Measurements from ENCODE around the gene SPAG16. TPM values are rescaled to one million over a fixed set of nuclear protein-coding genes. Genes with fewer than 3 reads are reported as not detected.

The SPAG16 gene
- total and polyA plus RNA-seq, 2 of the 13 experiments (the other 11 are each of a cell fraction or from before 2014, with no cell fraction given), result 9.6 to 26.5 TPM

DNA sequence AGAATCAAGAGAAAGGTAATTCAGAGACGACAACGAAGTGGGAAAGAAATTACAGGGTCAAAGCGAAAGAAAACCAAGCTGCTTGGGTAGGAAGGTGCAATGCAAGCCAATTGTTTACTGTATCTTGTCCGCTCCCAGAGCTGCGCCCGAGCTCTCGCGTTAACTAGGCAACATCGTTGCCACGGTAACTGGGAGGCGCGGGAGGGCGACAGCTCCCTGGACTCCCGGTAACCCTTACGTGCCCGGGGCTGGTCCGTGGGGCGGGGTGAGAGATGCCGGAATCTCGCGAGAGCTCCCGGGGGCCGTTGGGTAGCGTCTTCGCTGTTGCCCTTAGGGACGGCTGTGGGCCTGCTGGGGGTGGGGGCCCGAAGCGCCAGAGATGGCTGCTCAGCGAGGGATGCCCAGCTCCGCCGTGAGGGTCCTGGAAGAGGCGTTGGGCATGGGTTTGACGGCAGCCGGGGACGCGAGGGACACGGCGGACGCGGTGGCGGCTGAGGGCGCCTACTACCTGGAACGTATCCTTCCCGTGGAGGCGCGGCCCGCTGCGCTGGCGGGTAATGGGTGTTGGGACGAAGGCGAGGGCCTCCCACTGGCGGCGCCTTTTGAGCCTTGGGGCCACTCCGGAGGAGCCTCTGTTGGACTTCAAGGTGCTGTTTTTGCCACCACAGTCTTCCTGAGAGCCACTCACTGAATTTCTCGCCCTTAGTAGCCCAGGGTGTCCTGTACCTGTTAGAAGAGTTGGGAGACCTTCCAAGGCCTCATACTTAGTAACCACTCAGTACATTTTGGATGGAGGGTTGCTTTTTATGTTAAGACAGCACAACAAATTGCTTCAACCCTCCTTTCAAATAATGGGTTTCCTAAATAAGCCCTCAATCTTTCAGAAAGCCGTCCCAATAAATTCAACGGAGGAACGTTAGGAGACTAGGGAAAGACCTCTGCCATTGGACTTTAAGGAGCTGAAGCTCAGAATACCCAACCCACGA lies at the start of gene SPAG16 (continued):
- TF ChIP-seq NPAS2 (CRISPR knock-in tag; IDR thresholded peaks at IDR 0.05; ENCODE audit: borderline replicate concordance) (no peak), ZNF563 (CRISPR knock-in tag; IDR thresholded peaks at IDR 0.05) (peak; percentile 83), SP1 (IDR thresholded peaks at IDR 0.05) (peak; percentile 94), SP1 (CRISPR knock-in tag; IDR thresholded peaks at IDR 0.05) (peak; percentile 88), KMT2B (CRISPR knock-in tag; IDR thresholded peaks at IDR 0.05) (peak; percentile 99), ZNF781 (CRISPR knock-in tag; IDR thresholded peaks at IDR 0.05; ENCODE audit: borderline replicate concordance, not compliant biosample characterization) (peak; percentile 82), ZMYM3 (CRISPR knock-in tag; IDR thresholded peaks at IDR 0.05) (peak; percentile 71; the same call in 1 of the 2 replicates), RNF2 (conservative IDR thresholded peaks at IDR 0.05; ENCODE audit: low read depth) (peak; percentile 75), ASH2L (IDR thresholded peaks at IDR 0.05; ENCODE audit: insufficient read length, low read depth, low read length) (peak; percentile 97), ONECUT2 (CRISPR knock-in tag; IDR thresholded peaks at IDR 0.05) (no peak), POLR2A (IDR thresholded peaks at IDR 0.05; ENCODE audit: insufficient read depth in 1 of 2, low read depth in 2 of 2, low read length in 2 of 2) (peak; percentile 82 to 89), BCL6 (CRISPR knock-in tag; IDR thresholded peaks at IDR 0.05) (peak; percentile 46), ZNF607 (CRISPR knock-in tag; IDR thresholded peaks at IDR 0.05; ENCODE audit: borderline replicate concordance) (peak; percentile 84; the same call in 1 of the 2 replicates), TSC22D2 (CRISPR knock-in tag; IDR thresholded peaks at IDR 0.05; ENCODE audit: borderline replicate concordance) (peak; percentile 94), PHF21A (CRISPR knock-in tag; IDR thresholded peaks at IDR 0.05) (no peak; the same call in 1 of the 2 replicates), FOSL2 (CRISPR knock-in tag; IDR thresholded peaks at IDR 0.05) (peak; percentile 4; the same call in 1 of the 2 replicates), RBM39 (IDR thresholded peaks at IDR 0.05; ENCODE audit: low read depth, low read length, poor library complexity, severe bottlenecking) (no peak), ZSCAN9 (CRISPR knock-in tag; IDR thresholded peaks at IDR 0.05; ENCODE audit: borderline replicate concordance) (peak; percentile 7; the same call in 1 of the 2 replicates), SOX5 (CRISPR knock-in tag; IDR thresholded peaks at IDR 0.05; ENCODE audit: borderline replicate concordance) (peak; percentile 64; the same call in 1 of the 2 replicates), ZNF7 (CRISPR knock-in tag; IDR thresholded peaks at IDR 0.05) (peak; percentile 24; the same call in 1 of the 2 replicates), ZFP90 (CRISPR knock-in tag; IDR thresholded peaks at IDR 0.05; ENCODE audit: borderline replicate concordance) (peak; percentile 93)
- TF ChIP-seq, protein P1, sequence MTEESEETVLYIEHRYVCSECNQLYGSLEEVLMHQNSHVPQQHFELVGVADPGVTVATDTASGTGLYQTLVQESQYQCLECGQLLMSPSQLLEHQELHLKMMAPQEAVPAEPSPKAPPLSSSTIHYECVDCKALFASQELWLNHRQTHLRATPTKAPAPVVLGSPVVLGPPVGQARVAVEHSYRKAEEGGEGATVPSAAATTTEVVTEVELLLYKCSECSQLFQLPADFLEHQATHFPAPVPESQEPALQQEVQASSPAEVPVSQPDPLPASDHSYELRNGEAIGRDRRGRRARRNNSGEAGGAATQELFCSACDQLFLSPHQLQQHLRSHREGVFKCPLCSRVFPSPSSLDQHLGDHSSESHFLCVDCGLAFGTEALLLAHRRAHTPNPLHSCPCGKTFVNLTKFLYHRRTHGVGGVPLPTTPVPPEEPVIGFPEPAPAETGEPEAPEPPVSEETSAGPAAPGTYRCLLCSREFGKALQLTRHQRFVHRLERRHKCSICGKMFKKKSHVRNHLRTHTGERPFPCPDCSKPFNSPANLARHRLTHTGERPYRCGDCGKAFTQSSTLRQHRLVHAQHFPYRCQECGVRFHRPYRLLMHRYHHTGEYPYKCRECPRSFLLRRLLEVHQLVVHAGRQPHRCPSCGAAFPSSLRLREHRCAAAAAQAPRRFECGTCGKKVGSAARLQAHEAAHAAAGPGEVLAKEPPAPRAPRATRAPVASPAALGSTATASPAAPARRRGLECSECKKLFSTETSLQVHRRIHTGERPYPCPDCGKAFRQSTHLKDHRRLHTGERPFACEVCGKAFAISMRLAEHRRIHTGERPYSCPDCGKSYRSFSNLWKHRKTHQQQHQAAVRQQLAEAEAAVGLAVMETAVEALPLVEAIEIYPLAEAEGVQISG (CRISPR knock-in tag; IDR thresholded peaks at IDR 0.05), result peak; percentile 89
- TF ChIP-seq, protein P2, sequence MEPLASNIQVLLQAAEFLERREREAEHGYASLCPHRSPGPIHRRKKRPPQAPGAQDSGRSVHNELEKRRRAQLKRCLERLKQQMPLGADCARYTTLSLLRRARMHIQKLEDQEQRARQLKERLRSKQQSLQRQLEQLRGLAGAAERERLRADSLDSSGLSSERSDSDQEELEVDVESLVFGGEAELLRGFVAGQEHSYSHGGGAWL (CRISPR knock-in tag; IDR thresholded peaks at IDR 0.05), result peak; percentile 93
- TF ChIP-seq, protein P3, sequence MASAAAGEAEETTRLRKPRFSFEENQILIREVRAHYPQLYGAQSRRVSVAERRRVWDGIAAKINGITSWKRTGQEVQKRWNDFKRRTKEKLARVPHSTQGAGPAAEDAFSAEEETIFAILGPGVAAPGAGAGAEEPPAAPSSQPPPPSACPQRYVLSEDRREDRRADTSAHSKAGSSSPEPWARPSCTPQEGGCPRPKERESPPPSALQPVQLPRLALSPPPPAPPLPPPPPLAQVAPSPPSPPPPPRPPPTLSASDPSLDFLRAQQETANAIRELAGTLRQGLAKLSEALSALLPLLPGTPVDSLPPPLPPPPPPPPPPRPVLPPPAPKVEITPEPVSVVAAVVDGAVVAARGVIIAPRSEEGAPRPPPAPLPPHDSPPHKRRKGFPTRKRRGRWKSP (CRISPR knock-in tag; IDR thresholded peaks at IDR 0.05), result peak; percentile 77
- TF ChIP-seq, protein P4, sequence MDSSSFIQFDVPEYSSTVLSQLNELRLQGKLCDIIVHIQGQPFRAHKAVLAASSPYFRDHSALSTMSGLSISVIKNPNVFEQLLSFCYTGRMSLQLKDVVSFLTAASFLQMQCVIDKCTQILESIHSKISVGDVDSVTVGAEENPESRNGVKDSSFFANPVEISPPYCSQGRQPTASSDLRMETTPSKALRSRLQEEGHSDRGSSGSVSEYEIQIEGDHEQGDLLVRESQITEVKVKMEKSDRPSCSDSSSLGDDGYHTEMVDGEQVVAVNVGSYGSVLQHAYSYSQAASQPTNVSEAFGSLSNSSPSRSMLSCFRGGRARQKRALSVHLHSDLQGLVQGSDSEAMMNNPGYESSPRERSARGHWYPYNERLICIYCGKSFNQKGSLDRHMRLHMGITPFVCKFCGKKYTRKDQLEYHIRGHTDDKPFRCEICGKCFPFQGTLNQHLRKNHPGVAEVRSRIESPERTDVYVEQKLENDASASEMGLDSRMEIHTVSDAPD (CRISPR knock-in tag; IDR thresholded peaks at IDR 0.05), result 0 out of 2 replicates have a peak, but pooled peaks have one; percentile 26
